HG02623 (cell line): ENCODE measurements around the gene SETD4.
"Not testable (repeated sequence)": the region's sequence is repeated elsewhere in the genome, so short reads cannot be mapped to it uniquely, and the experiment has no call there.

Experiments
- ATAC-seq: cut with Tn5 transposase; IDR thresholded peaks from one replicate; pipeline ENCODE4 v1.9.1; 2021; ENCODE audit warnings: moderate library complexity; ENCODE audit not compliant: unreplicated experiment

SETD4 gene, protein sequence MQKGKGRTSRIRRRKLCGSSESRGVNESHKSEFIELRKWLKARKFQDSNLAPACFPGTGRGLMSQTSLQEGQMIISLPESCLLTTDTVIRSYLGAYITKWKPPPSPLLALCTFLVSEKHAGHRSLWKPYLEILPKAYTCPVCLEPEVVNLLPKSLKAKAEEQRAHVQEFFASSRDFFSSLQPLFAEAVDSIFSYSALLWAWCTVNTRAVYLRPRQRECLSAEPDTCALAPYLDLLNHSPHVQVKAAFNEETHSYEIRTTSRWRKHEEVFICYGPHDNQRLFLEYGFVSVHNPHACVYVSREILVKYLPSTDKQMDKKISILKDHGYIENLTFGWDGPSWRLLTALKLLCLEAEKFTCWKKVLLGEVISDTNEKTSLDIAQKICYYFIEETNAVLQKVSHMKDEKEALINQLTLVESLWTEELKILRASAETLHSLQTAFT

DNA sequence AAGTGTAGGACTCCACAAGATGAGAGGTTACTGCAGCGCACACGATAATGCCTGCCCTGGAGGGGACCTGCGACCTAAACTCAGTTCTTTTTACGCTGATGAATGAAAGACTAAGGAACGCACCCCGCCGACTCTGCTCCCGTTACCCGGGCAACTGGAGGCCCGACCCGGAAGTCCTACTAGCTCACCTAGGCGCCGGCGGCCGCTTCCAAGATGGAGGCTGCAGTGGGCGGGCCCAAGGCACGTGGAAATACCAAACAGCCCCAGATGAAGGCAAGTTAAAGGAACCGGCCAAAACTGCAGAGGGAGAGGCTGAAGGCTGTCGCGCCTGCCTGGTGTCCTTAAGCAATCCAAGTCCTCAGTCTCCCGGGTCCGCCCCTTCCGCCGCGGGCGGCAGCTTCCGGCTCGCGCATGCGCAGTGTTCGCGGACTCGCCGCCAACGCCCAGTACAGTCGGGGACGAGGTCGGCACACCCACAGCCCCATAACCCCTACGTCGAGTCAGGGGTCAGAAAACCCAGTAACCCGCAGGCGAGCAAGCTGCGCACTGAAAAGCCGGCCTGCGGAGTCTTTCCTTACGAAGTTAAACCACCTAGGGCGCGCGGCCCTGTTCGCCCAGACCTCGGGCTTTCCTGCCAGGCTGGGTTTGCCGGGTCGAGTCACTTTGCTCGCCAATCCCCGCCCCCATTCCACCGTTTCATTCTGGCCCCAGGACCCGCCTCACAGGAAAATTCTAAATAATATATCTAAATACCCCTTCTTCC lies at the start of gene SETD4:
Gene SETD4, minus strand, starts transcription at position 368 of the 763 bp plus-strand sequence. CDS start 1,638 bp downstream, outside the sequence.
- ATAC-seq: peak; percentile 90

DNA sequence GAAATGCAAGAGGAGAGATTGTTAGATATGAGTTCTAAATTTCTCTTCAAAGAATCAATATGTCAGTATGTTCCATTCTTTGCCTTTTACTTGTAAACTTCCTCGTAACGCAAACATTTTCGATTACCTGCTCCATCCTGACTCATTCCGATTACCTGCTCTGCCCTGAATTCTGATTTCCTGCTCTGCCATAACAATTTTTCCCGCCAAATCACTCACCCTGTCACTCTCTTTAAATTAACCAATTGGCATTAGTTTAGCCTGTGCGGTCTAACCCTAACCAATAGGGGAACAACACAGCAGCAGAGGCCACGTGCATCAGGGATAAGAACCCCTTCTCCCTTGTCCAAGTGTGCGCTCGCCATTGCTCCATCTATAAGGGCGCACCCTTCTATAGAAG lies 49.5 kb upstream of the SETD4 start:
- no peak for ATAC-seq

DNA sequence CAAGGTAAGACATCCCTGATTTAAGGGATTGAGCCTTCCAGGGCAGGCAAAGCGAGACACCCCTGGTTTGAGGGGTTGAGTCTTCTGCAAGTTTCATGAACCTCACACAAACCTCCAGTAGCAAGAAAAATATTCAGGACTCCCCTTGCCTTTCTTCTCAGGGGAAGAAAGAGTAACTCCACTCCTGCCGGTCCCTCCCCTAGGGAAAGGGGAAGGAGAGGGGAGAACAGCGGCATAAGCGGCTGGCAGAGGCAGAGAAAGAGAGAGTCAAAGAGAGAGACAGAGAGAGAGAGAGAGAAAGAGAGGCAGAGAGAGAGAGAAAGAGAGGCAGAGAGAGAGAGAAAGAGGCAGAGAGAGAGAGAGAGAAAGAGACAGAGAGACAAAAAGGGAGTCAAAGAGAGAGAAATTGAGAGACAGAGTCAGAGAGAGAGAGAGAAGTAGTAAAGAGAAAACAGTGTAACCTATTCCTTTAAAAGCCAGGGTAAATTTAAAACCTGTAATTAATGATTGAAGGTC lies 45.1 kb upstream of the SETD4 start:
- no peak for ATAC-seq

DNA sequence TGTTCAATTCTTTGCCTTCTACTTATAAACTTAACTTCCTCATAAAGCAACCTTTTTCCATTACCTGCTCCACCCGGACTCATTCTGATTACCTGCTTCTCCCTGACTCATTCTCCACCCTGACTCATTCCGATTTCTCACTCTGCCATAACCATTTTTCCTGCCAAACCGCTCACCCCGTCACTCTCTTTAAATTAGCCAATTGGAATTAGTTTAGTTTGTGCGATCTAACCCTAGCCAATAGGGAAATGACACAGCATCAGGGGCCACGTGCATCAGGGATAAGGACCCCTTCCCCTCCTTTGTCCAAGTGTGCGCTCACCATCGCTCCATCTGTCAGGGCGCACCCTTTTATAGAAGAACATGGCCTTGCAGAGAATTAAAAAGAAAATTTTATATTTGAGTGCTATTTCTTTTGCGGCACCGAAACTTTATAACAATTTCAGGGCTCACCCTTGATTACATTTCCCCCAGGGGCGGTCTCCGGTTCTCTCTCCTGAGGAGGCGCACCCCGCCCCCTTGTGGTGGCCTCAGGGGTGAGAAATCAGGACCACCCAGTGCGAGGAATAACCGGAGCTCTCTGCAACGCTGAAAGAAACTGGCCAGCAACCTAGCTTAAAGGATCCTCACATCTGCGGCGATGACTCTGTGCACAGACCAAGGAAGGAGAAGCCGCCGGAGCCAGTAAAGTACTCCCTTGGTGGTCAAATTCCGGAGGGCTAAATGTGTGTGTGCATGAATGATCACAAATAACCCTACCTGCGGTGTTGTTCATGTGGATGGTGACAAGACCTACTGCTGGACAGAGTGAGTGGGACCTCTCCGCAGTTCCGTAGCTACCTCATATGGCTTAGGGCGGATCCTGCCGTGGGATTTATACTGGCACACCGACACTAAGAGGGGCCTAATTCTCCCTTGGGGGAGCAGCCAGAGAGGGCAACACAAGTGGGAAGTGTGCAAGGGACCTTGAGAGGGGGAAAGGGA lies 44.3 kb upstream of the SETD4 start:
- no peak for ATAC-seq

DNA sequence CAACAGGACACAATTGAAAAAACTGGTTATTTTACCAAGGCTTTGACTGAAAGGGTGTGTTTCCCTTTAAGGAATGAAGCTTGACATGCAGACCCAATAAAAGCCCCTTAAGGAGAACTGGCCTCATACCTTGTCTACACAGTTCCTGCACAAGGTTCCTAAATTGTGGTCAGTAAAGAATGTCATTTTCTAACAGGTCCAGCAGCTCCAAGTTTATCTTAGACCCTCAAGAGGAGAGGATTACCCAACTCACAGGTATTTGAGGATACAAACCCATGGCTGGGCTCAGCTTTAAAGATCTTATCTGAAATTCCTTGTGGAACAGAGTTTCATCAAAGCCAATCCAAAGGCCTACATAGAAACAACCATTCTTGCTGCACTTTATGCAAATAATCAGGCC lies 43.1 kb upstream of the SETD4 start:
- no peak for ATAC-seq

DNA sequence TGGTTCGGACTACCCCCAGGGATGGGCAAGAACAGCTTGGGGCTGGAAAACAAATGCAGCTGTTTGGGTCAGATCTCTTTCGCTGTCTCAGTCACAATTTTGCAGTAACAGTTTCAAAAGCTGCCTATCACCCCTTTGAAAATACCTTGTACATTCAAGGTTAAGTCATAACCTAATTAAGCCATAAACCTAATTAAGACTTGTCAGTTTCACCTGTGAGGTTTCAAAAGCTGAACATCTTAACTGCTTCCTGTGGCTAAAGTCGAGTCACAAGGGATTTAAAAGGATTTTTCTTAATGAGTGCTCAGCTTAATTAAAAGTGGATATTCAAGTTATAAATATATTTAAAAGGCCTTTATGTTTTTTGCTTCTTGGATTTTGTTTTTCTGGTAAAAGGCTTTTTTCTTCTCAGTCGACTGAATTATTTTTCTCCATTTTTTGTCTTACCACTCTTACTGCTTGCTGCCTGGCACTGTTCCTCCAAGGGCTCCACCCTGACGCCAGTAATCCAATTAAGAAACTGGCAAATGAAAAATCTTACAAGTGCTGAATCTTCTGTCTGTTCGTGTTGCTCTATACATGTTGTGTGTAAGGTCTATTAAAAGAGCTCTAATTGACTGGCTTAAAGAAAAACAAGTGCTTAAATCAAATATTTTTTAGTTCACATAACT lies 40.8 kb upstream of the SETD4 start:
- ATAC-seq: no peak

DNA sequence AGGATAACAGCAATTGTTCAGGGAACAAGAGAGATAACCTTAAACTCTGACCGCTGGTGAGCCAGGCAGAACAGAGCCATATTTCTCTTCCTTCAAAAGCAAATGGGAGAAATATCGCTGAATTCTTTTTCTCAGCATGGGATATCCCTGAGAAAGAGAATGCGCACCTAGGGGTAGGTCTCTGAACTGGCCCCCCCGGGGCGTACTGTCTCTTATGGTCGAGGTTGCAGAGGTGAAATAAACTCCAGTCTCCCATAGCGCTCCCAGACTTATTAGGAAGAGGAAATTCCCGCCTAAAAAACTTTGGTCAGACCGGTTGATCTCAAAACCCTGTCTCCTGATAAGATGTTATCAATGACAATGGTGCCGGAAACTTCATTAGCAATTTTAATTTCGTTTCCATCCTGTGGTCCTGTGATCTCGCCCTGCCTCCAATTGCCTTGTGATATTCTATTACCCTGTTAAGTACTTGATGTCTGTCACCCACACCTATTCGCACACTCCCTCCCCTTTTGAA lies 39.4 kb upstream of the SETD4 start:
- ATAC-seq: not testable (repeated sequence)

DNA sequence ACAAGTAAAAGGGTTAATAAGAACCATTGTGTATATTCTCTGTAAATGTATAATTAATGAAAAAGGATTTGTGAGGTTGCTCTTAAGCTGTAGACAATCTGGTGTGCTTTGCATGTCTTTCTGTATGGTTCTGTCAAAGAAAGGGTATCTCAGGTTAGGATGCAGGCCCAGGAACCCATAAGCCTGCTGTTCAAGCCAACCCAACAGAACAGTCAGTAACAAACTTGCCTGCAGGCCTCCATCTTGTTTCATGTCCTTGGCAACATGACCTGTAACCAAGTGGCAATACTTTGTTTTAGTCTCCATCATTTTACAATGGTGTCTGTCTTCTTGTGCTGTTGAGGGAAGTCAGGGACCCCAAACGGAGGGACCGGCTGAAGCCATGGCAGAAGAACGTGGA lies 38.7 kb upstream of the SETD4 start:
- ATAC-seq: no peak

DNA sequence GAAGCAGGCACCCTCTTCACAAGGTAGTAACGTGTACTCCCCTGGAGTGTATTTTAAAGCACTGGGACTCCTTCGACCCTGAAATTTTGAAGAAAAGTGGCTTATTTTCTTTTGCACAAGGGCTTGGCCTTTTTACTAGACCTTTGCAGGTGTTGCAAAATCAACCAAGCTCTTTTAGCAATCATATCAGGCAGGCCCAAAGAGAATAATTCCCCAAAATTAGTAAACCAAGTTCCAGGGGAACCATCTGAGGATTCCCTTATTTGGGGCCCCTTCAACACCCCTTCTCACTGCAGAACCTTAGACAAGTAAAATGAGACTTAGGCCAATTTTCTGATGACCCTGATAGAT lies 37.8 kb upstream of the SETD4 start:
- ATAC-seq: no peak

DNA sequence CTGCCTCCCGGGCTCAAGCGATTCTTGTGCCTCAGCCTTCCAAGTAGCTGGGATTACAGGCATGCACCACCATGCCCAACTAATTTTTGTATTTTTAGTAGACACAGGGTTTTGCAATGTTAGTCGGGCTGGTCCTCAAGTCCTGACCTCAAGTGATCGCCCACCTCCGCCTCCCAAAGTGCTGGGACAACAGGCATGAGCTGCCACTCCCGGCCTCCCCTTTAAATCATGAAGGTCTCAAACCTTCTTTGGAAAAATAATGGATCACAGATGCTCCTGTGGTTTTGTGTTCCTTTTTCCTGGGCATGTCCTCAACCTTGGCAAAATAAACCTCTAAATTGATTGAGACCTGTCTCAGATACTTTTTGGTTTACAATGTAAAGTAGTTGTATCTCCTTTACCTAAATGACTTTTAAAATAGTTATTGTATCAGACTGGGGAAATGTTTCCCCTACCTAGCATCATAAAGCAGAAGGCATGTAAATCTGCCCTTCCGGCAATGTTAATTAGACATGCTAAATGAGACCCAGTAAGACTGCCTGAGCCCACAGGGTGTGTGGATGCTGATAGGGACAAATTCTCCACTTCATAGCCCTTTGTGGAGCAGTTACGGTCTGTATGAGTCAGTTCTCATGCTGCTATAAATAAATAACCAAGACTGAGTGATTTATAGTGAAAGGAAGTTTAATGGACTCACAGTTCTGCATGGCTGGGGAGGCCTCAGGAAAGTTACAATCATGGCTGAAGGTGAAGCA lies 37.3 kb upstream of the SETD4 start:
- ATAC-seq: no peak

DNA sequence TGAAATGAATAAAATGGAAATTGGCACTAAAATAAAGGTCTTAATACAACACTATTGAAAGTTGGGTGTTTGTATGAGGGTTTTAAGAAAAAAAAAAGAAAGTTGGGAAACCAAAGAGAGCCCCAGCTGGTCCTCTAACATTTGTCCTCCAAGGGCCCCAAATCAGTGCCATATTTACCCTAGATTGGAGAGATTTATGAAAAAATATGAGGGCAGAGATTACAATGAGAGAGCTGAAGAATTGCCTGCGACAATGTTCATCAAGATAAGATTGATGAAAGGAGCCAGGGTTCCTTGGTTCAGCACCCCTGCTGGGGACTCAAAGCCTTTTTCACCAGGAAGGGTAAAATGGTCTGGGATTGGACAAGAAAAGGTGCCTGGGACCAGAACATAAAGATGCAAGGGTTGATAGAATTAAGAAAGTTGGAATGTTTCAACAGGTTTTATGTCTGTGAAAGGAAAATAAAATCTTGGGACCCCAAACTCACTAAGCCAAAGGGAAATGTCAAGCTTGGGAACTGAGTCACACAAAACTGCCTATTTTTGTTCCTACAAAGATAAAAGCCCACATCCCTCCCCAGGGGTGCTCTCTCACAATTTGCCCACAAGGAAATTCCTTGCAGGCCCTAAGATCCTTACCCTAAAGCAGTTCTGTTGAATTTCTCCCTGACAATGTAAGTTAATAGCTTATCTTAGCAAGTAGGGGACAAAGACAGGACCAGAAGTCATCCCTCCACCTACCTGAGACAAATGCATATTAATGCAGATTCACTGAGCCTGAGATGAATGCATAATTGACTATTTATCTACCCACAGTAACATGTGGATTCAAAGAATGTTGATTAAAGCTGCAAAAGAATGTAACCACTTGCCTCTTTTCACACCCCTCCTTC lies 36.3 kb upstream of the SETD4 start:
- no peak for ATAC-seq

DNA sequence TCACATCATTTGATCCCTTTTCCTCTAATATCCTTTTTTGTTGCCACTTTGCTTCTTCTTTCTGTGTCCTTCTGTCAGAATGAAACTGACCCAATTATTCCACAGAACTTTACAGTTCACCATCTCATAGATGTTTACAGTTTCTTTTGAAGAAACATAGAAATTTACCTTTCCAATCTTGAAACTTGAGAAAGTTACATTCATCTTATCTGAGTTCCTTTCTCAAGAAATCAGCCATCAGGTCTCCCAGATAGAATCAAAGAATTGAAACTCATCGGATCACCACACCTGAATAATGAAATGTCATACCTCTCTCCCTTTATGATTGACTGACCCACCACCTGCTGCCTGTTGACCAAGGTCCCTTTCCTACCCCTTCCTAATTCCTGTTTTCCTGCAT lies 33.2 kb upstream of the SETD4 start:
- ATAC-seq: no peak

DNA sequence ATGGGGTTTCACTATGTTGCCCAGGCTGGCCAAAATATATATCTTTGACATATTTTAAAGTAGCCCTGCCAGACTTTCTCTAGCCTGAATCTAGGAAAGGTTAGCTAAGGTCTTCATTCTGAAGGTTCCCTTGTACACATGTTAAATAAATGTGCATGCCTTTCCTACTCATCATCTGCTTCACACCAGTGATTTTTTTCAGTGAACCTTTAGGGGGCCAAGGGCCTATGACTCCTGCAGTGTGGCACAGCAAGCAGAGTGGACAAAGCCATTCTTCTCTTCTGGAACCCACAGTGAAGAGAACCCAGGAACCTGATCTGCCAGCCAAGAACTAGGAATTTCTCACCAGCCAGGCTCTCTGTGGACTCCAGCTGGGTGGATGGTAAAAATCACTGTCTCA lies 32.4 kb upstream of the SETD4 start:
- no peak for ATAC-seq

DNA sequence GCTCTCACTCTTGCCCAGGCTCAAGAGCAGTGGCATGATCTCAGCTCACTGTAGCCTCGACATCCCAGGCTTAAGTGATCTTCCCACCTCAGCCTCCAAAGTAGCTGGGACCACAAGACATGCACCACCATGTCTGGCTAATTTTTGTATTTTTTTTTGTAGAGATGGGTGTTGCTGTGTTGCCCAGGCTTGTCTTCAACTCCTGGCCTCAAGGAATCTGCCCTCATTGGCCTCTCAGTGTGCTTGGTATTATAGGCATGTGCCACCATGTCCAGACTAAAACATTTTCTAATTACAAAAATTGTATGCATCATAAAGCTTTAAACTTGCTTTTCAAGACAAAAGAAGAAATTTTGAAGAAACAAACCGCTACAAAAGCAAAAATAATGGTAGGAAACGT lies 29.6 kb upstream of the SETD4 start:
- ATAC-seq: no peak

DNA sequence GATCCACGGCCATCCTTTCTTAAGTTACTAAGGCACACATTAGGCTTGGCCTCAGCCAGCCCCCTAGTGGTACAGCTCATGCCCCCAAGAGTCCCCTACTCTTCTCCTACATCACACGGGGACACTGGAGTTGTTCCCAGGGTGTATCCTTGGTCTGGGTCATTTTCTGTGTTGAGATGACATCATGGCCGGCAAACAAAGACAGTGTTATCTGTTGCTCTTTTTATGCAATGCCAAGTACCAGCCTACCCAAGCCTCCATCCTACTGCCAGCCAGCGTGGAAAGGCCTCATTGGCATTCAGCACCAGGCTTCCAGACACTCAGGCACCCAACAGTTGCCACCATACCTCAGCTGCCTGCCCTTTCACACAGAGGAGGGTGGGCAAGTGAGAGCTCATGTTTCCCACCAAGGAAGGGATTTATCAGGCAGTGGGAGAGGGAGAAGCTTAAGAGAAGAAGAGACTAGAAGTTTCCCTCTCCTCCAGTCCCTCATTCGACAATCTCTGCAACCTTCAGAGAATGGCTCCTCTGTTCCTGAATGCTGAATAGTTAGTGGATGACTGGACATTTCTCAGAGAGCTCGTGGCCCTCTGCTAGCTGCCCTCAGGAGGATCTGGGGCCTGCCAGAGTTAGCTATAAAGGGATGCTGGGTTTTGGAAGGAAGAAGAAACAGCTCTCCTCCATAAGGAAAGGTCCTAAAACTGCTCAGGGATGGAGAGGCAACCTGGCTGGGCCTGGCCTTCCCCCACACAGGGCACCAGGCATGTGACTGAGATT lies 27.2 kb upstream of the SETD4 start:
- no peak for ATAC-seq

DNA sequence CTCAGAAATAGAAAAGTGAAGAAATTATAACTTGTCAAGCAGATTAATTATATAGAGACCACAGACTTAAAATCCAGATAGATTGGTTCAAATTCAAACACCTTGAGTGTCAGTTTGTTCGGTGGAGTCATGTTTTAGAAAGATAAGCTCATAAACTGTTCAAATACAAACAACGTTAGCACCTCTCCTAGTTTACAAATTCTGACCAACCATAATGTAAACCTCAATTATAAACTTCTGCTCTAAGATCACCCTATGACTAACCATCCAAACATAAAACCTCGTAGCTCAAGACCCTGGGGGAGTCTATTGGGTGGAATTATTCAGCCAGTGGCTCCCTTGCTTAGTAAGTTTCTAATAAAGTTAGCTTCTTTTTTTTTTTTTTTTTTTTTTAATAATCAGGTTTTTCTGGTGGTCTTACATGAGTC lies 21.9 kb upstream of the SETD4 start:
- no peak for ATAC-seq

DNA sequence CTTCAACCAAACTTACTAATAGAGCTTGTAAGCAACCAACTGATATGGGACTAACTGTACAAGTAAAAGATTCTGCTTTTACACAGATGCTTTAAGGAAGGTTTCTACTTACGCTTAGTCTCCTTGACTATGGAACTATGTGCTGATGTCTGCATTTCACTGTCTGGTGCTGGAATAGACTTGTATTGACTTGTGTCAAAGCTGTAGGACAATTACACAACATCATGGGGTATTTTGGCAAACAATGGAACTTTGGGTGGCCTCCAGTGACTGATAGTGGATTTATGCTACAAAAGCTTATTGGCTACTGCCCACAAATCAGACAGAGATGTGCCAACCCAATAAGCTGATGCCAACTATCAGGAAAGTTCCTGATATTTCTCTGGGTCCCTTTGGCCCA lies 20.1 kb upstream of the SETD4 start:
- no peak for ATAC-seq

DNA sequence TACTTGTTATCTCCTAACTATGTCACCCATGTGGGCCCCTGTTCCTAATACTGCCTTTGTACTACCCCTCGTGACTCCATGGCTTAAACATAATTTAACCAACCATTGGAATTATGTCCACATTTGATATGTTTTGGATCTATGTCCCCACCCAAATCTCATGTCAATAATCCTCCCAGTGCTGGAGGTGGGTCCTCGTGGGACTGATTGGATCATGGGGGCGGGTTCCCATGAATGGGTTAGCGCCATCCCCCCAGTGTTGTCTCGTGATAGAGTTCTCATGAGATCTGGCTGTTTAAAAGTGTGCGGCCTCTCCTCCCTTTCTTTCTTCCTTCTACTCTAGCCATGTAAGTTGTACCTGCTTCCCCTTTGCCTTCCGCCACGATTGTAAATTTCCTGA lies 19.3 kb upstream of the SETD4 start:
- no peak for ATAC-seq
